Measurements from ENCODE around the gene TSC2.

- TF ChIP-seq EZH2phosphoT487 (IDR thresholded peaks at IDR 0.05; ENCODE audit: low read depth, severe bottlenecking, unreplicated experiment) (no peak), CTCF (IDR thresholded peaks at IDR 0.05; ENCODE audit: poor library complexity) (no peak), EZH2 (IDR thresholded peaks at IDR 0.05; ENCODE audit: borderline replicate concordance) (no peak)
Observed at GRCh38 chr16:2074071-2074470, 26.3 kb downstream of the TSC2 start.

Measured in hepatocyte (in vitro differentiated cells).